HG03060 (cell line): ENCODE data around the gene SPAG6.
"Not testable (repeated sequence)": the region's sequence is repeated elsewhere in the genome, so short reads cannot be mapped to it uniquely, and the experiment has no call there.

Experiments
- ATAC-seq: cut with Tn5 transposase; IDR thresholded peaks from one replicate; pipeline ENCODE4 v1.9.1; 2021; ENCODE audit warnings: low read depth, moderate number of reproducible peaks; ENCODE audit not compliant: unreplicated experiment

The SPAG6 gene

GRCh38 chr10:22368981-22369380, 23.7 kb downstream of the SPAG6 start:
- ATAC-seq, result no peak

- peak; percentile 51 for ATAC-seq
These were observed 24.3 kb downstream of the SPAG6 start for GRCh38 chr10:22369434-22370072.

GRCh38 chr10:22370320-22370719, 25.0 kb downstream of the SPAG6 start:
- no peak for ATAC-seq

- ATAC-seq, result no peak
These were observed 27.0 kb downstream of the SPAG6 start for GRCh38 chr10:22372298-22372697.

GRCh38 chr10:22372917-22373316, 27.6 kb downstream of the SPAG6 start:
- no peak for ATAC-seq

- ATAC-seq, result no peak
These were observed 29.3 kb downstream of the SPAG6 start for GRCh38 chr10:22374489-22375126.

- peak; percentile 55 for ATAC-seq
These were observed 33.8 kb downstream of the SPAG6 start for GRCh38 chr10:22379059-22379458.

- ATAC-seq, result no peak
These were observed 36.0 kb downstream of the SPAG6 start for GRCh38 chr10:22381262-22381661.

- no peak for ATAC-seq
These were observed 41.2 kb downstream of the SPAG6 start for GRCh38 chr10:22386503-22386902.

GRCh38 chr10:22389856-22390589, 44.7 kb downstream of the SPAG6 start:
- no peak for ATAC-seq

GRCh38 chr10:22391600-22391999, 46.3 kb downstream of the SPAG6 start:
- ATAC-seq, result no peak

- ATAC-seq, result not testable (repeated sequence)
These were observed 50.9 kb downstream of the SPAG6 start for GRCh38 chr10:22396195-22396594.

- not testable (repeated sequence) for ATAC-seq
These were observed 61.6 kb downstream of the SPAG6 start for GRCh38 chr10:22406916-22407315.

- ATAC-seq, result no peak
These were observed 65.1 kb downstream of the SPAG6 start for GRCh38 chr10:22410394-22410793.

- ATAC-seq, result no peak
These were observed 65.5 kb downstream of the SPAG6 start for GRCh38 chr10:22410846-22411245.

- no peak for ATAC-seq
These were observed 68.8 kb downstream of the SPAG6 start for GRCh38 chr10:22414146-22414545.

- no peak for ATAC-seq
These were observed 69.8 kb downstream of the SPAG6 start for GRCh38 chr10:22415072-22415471.

- ATAC-seq, result no peak
These were observed 72.5 kb downstream of the SPAG6 start for GRCh38 chr10:22417736-22418268.

GRCh38 chr10:22420787-22421517, 75.7 kb downstream of the SPAG6 start:
- no peak for ATAC-seq

GRCh38 chr10:22426653-22427052, 81.4 kb downstream of the SPAG6 start:
- ATAC-seq, result no peak

GRCh38 chr10:22427101-22427500, 81.8 kb downstream of the SPAG6 start:
- no peak for ATAC-seq
